AG09319 (cell line): ENCODE measurements around the gene CHSY3.
"Not testable (repeated sequence)": the region's sequence is repeated elsewhere in the genome, so short reads cannot be mapped to it uniquely, and the experiment has no call there.

Source experiments
- DNase-seq: peaks from one replicate; pipeline ENCODE4 v3.0.0-alpha.2; 2010; ENCODE audit warnings: low read depth; ENCODE audit errors: extremely low read depth
- CTCF ChIP-seq: IDR thresholded peaks from 2 replicates; pipeline ENCODE4 v1.5.1; 2011; ENCODE audit warnings: low read depth, mild to moderate bottlenecking, inconsistent platforms, low read length, moderate library complexity

CHSY3 gene

GRCh38 chr5:130206686-130207085 is 302.4 kb downstream of the CHSY3 start:
- TF ChIP-seq CTCF = no peak

GRCh38 chr5:130213607-130214006 is 309.3 kb downstream of the CHSY3 start:
- no peak for DNase-seq

More at GRCh38 chr5:130206686-130207085, 302.4 kb downstream of the CHSY3 start:
- no peak for DNase-seq

GRCh38 chr5:130216286-130216685 is 312.0 kb downstream of the CHSY3 start:
- TF ChIP-seq CTCF = no peak
- no peak for DNase-seq

More at GRCh38 chr5:130213607-130214006, 309.3 kb downstream of the CHSY3 start:
- no peak for TF ChIP-seq CTCF

GRCh38 chr5:130222573-130222972 is 318.3 kb downstream of the CHSY3 start:
- no peak for DNase-seq
- no peak for TF ChIP-seq CTCF

- not testable (repeated sequence) for DNase-seq
Observed at GRCh38 chr5:130226556-130226955, 322.3 kb downstream of the CHSY3 start.

GRCh38 chr5:130227699-130228098 is 323.4 kb downstream of the CHSY3 start:
- no peak for TF ChIP-seq CTCF
- no peak for DNase-seq

GRCh38 chr5:130231786-130232185 is 327.5 kb downstream of the CHSY3 start:
- no peak for TF ChIP-seq CTCF
- DNase-seq = no peak

GRCh38 chr5:130234816-130235215 is 330.6 kb downstream of the CHSY3 start:
- TF ChIP-seq CTCF = no peak
- no peak for DNase-seq
